CD4-positive, CD25-positive, alpha-beta regulatory T cell (primary cell): ENCODE measurements around the gene ANAPC4. TPM values are rescaled to one million over a fixed set of nuclear protein-coding genes. Genes with fewer than 3 reads are reported as not detected.

Source experiments
- ATAC-seq, 2 donors: fragments of 150-1000 bp; cut with Tn5 transposase; one replicate each; pipeline ENCODE4 v1.10.0; 2021; ENCODE audit warnings: low read depth in 2 of 2, moderate number of reproducible peaks in 2 of 2, moderate library complexity in 1 of 2
- DNase-seq, 3 donors: peaks; one replicate each; pipeline versions ENCODE4 v3.0.0 to v3.0.0-alpha.2; 2012 to 2022; ENCODE audit warnings: mixed read lengths in 1 of 3
- H3K27ac ChIP-seq: one replicate; pipeline ENCODE4 v1.7.0; 2013; ENCODE audit warnings: mild to moderate bottlenecking, low read length; ENCODE audit not compliant: insufficient read depth, poor library complexity, severe bottlenecking
- H3K27me3 ChIP-seq: one replicate; pipeline ENCODE4 v1.7.0; 2013; ENCODE audit warnings: low read length; ENCODE audit not compliant: control insufficient read depth, insufficient read depth
- H3K36me3 ChIP-seq: one replicate; pipeline ENCODE4 v1.7.0; 2013; ENCODE audit warnings: mild to moderate bottlenecking, low read length, moderate library complexity; ENCODE audit not compliant: control insufficient read depth, insufficient read depth
- H3K4me1 ChIP-seq: 2 replicates; pipeline ENCODE4 v1.7.0; 2013; ENCODE audit warnings: mild to moderate bottlenecking, low read length; ENCODE audit not compliant: insufficient read depth, control insufficient read depth, poor library complexity, severe bottlenecking
- H3K4me3 ChIP-seq: one replicate; pipeline ENCODE4 v1.7.0; 2013; ENCODE audit warnings: low read depth, mild to moderate bottlenecking, low read length, moderate library complexity
- H3K9me3 ChIP-seq, 2 experiments: 1 replicate in 1 of 2; 2 replicates in 1 of 2; pipeline ENCODE4 v1.7.0; 2013; ENCODE audit warnings: low read length in 2 of 2, mild to moderate bottlenecking in 1 of 2, moderate library complexity in 1 of 2; ENCODE audit not compliant: control insufficient read depth in 2 of 2
- H3K27ac Mint-ChIP-seq, 3 donors: one replicate each; pipeline ENCODE4 v1.8.0; 2020 to 2022; ENCODE audit warnings: mild to moderate bottlenecking in 3 of 3, mixed read lengths in 3 of 3, moderate library complexity in 2 of 3
- H3K27me3 Mint-ChIP-seq: one replicate; pipeline ENCODE4 v1.8.0; 2022; ENCODE audit warnings: mild to moderate bottlenecking, mixed read lengths
- H3K36me3 Mint-ChIP-seq: one replicate; pipeline ENCODE4 v1.8.0; 2020; ENCODE audit warnings: mixed read lengths
- H3K4me1 Mint-ChIP-seq, 4 donors: one replicate each; pipeline ENCODE4 v1.8.0; 2020 to 2022; ENCODE audit warnings: mixed read lengths in 4 of 4, mild to moderate bottlenecking in 1 of 4
- H3K4me3 Mint-ChIP-seq, 4 donors: one replicate each; pipeline ENCODE4 v1.8.0; 2020 to 2022; ENCODE audit warnings: mild to moderate bottlenecking in 4 of 4, mixed read lengths in 4 of 4, moderate library complexity in 3 of 4
- H3K9me3 Mint-ChIP-seq, 7 donors: one replicate each; pipeline ENCODE4 v1.8.0; 2020 to 2022; ENCODE audit warnings: mixed read lengths in 7 of 7, mild to moderate bottlenecking in 3 of 7, moderate library complexity in 2 of 7
- polyA plus RNA-seq, 4 donors: library from polyadenylated mRNA; unstranded; fragments of 300-500 nt; fragmentation: Illumina TruSeq; gene quantifications; one replicate each; pipeline ENCODE4 v1.2.3, GENCODE V29; 2021
- total RNA-seq: library from RNA; stranded (reverse); gene quantifications from one replicate; pipeline ENCODE4 v1.2.3, GENCODE V29; 2022

Gene ANAPC4
- total and polyA plus RNA-seq, 5 donors from 2014 or later, result 18.5 to 50.0 (median 23.6) TPM

DNA sequence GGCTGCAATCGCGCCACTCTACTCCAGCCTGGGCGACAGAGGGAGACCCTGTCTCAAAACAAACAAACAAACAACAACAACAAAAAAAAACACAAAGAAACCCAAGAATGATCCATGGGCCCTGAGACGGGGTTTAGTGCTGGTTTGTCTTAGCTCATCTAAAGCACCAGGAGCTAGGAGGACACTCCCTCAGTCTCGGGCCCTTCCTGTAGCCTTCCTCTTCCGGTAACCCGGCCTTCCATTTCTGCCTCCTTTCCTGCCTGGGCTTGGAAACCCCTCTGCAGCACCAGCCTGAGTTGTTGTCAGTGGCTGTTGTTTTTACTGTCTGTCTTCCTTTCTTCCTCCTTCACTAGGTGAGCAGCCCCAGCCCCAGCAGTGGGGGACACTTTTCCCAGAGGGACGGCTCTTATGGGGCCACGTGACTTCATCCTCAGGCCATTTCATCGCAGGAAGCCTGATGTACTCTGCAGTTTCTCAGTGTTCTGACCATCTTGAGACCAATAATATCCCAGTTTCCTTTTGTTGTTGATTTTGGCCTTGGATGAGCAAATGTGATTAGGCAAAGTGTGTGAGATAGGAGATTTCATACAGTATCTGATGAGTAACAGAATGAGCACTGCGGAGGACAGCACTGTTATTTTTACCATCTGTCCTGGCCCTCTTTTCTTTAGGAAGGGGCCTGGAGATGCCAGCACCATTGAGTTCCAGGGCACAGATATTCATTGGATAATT lies 90.1 kb downstream of the ANAPC4 start:
- Histone ChIP-seq H3K27me3 (no peaks in the 10 kb centered on the region), H3K4me1 (no peaks in the 10 kb centered on the region), H3K27ac (no peak overlapping the region), H3K9me3 (no peaks in the 10 kb centered on the region), H3K4me3 (no peak overlapping the region), H3K36me3 (no peaks in the 10 kb centered on the region)
- DNase-seq, result no peak
- Mint-ChIP-seq H3K27ac (no peak overlapping the region), H3K36me3 (no peaks in the 10 kb centered on the region), H3K27me3 (no peaks in the 10 kb centered on the region), H3K4me1 (no peaks in the 10 kb centered on the region), H3K9me3 (peaks cover 0 to 8% (median 2%) of the 10 kb centered on the region in 7 donors), H3K4me3 (no peak overlapping the region)
- no peak for ATAC-seq

- Histone ChIP-seq H3K27ac (no peak overlapping the region), H3K27me3 (no peaks in the 10 kb centered on the region), H3K4me3 (no peak overlapping the region), H3K9me3 (no peaks in the 10 kb centered on the region), H3K36me3 (no peaks in the 10 kb centered on the region), H3K4me1 (no peaks in the 10 kb centered on the region)
- H3K4me1 Mint-ChIP-seq, result no peaks in the 10 kb centered on the region
- no peak for DNase-seq
- H3K4me3 Mint-ChIP-seq, result no peak overlapping the region
- H3K27ac Mint-ChIP-seq, result no peak overlapping the region
- no peaks in the 10 kb centered on the region for H3K27me3 Mint-ChIP-seq
- ATAC-seq, result no peak
- peaks cover 0 to 11% (median 2%) of the 10 kb centered on the region in 7 donors for H3K9me3 Mint-ChIP-seq
- no peaks in the 10 kb centered on the region for H3K36me3 Mint-ChIP-seq
Measured at GRCh38 chr4:25467843-25468242, 90.8 kb downstream of the ANAPC4 start.

Other genes with a start within 250 kb of the ANAPC4 start
- gene SEPSECS, start 216.8 kb upstream of the ANAPC4 start, total RNA-seq, result 16.7 TPM
- gene SEPSECS, start 216.8 kb upstream of the ANAPC4 start, polyA plus RNA-seq, result 1 to 10 TPM; 1.8 to 3.9 (median 3.2) TPM
- gene PI4K2B, start 143.2 kb upstream of the ANAPC4 start, total RNA-seq, result 16.5 TPM
- 10 to 100 TPM; 12.1 to 19.0 (median 12.9) TPM for gene PI4K2B, start 143.2 kb upstream of the ANAPC4 start, polyA plus RNA-seq
- gene ZCCHC4, start 64.5 kb upstream of the ANAPC4 start, total RNA-seq, result 9.5 TPM
- gene ZCCHC4, start 64.5 kb upstream of the ANAPC4 start, polyA plus RNA-seq, result 10 to 100 TPM; 11.0 to 16.5 (median 12.4) TPM